Spleen (tissue), 7 donors: ENCODE results near the gene CDYL2.

ENCODE experiments used
- CTCF ChIP-seq, 11 experiments: fragments of 200-600 bp in 7 of 11; fragments of 450-650 bp in 4 of 11; sonication (generic) in 4 of 11; IDR thresholded peaks in 8 of 11; conservative IDR thresholded peaks in 3 of 11; 1 replicate in 7 of 11; 2 replicates in 4 of 11; pipeline versions ENCODE4 v1.4.0 to v1.8.0; 2016 to 2021; ENCODE audit warnings: antibody characterized with exemption in 11 of 11, inconsistent platforms in 4 of 11, mild to moderate bottlenecking in 1 of 11
- POLR2A ChIP-seq, 3 donors: fragments of 450-650 bp; IDR thresholded peaks; one replicate each; pipeline ENCODE4 v1.5.1; 2017; ENCODE audit warnings: antibody characterized with exemption in 3 of 3, mild to moderate bottlenecking in 1 of 3
- POLR2AphosphoS5 ChIP-seq, 3 donors: sonication (generic); formaldehyde crosslinking; IDR thresholded peaks; one replicate each; pipeline ENCODE4 v1.5.1; 2017; ENCODE audit warnings: antibody characterized with exemption in 3 of 3
- donor health status: DM: no; HTN: no; CAD: no; lungs with moderate emphysema.
- donor health status: DM: no; HTN: no; CAD: no.
- donor health status: DM: no; HTN: no; CAD: no.

- TF ChIP-seq POLR2A (IDR thresholded peaks at IDR 0.05) (no peak), CTCF (IDR thresholded peaks at IDR 0.05 in 8 of 11, conservative IDR thresholded peaks at IDR 0.05 in 3 of 11) (no peak), POLR2AphosphoS5 (IDR thresholded peaks at IDR 0.05) (no peak)
Observed at GRCh38 chr16:80577485-80578280, 226.7 kb downstream of the CDYL2 start.
